NCI-H146 treated with DMSO at 0.1 percent for 48 hours (cell line): ENCODE measurements around the gene ALOX12.
"Not testable (repeated sequence)": the region's sequence is repeated elsewhere in the genome, so short reads cannot be mapped to it uniquely, and the experiment has no call there.

ENCODE experiments used
- DNase-seq: peaks from one replicate; lab custom pipeline; 2025; ENCODE audit not compliant: unreplicated experiment; lab: John Stamatoyannopoulos, UW

The ALOX12 gene

DNA sequence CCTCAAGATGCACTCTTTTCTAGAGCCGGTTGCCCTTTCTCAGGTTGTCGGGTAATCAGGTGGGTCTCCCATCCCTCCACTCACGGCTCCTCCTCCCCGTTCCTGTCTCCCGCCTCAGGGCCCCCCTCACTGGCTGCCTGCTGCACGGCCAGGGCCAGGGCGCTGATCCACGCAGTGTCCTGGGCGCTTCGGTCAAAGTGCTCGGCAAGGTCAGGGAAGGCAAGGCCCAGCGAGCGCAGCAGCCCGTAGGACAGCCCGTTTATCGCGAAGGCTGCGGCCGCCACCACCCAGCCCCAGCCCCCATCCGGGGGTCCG lies 47.3 kb downstream of the ALOX12 start:
- no peak for DNase-seq

- peak; percentile 43 for DNase-seq
Measured at GRCh38 chr17:7043497-7044198, 47.8 kb downstream of the ALOX12 start, which contains the start of gene SLC16A11. Gene SLC16A11 (minus strand): TSS chr17:7044092. CDS start chr17:7043513, 579 bp downstream.

- DNase-seq: peak; percentile 49
Measured at GRCh38 chr17:7045492-7046126, 49.8 kb downstream of the ALOX12 start.

GRCh38 chr17:7046127-7046724 lies 50.4 kb downstream of the ALOX12 start:
- DNase-seq: peak; percentile 49

GRCh38 chr17:7046725-7047397 lies 51.0 kb downstream of the ALOX12 start:
- DNase-seq: not testable (repeated sequence)

DNA sequence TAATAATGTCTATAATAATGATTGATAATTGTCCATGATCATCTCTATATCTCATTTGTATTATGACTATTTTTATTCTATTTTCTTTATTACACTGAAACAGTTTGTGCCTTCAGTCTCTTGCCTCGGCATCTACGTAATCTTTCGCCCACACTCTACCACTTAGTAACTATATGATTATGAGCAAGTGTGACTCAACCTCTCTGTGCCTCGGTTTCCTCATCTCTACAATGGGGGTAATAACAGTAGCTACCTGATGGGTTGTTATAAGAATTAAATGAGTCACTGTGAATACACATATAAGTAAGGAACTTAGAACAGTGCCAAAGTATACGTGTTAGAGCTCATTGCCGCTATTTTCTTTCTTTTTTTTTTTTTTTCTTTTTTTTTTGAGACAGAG lies 51.7 kb downstream of the ALOX12 start:
- no peak for DNase-seq

DNA sequence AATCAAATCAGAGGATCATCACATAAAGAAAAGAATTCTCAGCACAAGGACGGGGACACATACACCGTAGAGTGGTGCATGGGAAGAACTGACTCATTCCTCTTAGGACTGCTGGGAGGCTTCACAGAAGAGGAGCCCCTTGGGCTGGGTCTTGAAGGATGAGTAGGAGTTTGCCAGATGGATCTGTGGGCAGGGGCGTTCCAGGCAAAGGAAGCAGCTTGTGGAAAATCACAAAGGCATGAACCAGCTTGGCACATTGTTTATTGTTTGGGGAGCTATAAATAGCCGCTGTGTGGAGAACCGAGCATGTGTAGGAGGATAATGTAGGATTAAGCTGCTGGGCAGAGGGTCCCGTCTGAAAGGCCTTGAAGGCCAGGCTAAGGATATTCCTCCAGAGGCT lies 53.1 kb downstream of the ALOX12 start:
- no peak for DNase-seq

DNA sequence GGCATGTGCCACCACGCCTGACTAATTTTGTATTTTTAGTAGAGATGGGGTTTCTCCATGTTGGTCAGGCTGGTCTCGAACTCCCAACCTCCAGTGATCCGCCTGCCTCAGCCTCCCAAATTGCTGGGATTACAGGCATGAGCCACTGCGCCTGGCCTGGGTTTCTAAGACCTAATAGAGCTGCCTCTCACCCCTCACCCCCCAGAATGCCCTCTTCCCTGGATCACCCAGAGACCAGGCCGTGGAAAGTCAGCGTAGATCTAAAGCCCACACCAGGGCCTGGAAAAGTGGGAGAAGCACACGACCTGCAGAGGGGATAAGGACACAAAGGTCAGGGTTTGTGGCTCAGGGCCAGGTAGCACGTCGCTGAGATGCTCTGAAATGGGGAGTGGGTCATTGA lies 54.7 kb downstream of the ALOX12 start:
- not testable (repeated sequence) for DNase-seq

DNA sequence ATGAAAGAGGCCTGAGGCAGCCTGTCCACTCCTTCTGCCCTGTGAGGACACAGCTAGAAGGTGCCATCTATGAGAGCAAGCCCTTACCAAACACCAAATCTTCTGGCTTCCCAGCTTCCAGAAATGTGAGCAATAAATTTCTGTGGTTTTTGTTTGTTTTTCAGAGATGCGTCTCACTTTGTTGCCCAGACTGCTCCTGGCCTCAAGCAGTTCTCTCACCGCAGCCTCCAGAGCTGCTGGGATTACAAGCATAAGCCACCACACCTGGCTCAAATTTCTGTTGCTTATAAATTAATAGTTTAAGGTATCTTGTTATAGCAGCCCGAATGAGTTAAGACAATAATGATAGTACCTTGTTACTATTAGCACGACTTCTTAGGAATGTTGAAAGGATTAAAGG lies 60.5 kb downstream of the ALOX12 start:
- DNase-seq: no peak

DNA sequence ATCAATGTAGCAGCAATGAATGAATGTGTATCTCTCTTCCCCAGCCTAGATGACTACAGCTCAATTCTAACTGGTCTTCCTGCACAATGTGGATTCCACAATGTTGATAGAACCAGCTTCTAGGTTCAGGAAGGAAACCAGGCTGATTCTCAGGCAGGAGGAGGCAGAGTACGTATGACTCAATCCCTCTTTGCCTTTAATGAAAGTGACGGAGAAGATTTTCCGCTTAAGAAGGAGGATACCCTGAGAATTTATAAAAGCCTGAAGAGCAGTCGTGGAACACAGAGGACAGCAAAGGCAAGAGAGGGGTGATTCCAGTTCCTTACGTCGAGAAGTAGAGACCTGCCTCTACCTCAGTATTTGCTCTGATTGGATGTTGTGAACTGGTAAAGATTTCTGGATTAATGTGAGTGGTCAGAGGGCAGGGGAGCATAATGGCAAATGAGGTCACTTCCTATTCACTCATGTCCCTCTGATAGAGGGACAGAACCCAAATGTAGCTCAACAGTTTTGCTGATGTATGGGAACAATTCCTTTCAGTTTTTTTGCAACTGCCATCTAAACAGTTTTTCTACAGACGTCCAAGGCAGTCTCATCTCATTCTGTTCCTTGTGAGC lies 63.1 kb downstream of the ALOX12 start:
- DNase-seq: no peak
